Hematopoietic multipotent progenitor cell treated with erythropoietin and hydrocortisone succinate and interleukin-3 and kit ligand, for 8 days (in vitro differentiated cells): ENCODE measurements around the gene CAPN15.
"Not testable (repeated sequence)": the region's sequence is repeated elsewhere in the genome, so short reads cannot be mapped to it uniquely, and the experiment has no call there.

Experiments
- DNase-seq: peaks from one replicate; pipeline ENCODE4 v3.0.0-alpha.2; 2015

The CAPN15 gene

GRCh38 chr16:507527-507926 is 20.0 kb upstream of the CAPN15 start:
- DNase-seq: not testable (repeated sequence)

- no peak for DNase-seq
Observed at GRCh38 chr16:507996-508395, 19.5 kb upstream of the CAPN15 start.

- DNase-seq: peak; percentile 40
Observed at GRCh38 chr16:508884-509736, 18.4 kb upstream of the CAPN15 start.

- peak; percentile 23 for DNase-seq
Observed at GRCh38 chr16:510066-510825, 17.3 kb upstream of the CAPN15 start.

GRCh38 chr16:512802-513201 is 14.7 kb upstream of the CAPN15 start:
- no peak for DNase-seq

- no peak for DNase-seq
Observed at GRCh38 chr16:513950-514349, 13.6 kb upstream of the CAPN15 start.

- peak; percentile 58 for DNase-seq
Observed at GRCh38 chr16:515175-515938, 12.2 kb upstream of the CAPN15 start.

GRCh38 chr16:515939-516226 is 11.6 kb upstream of the CAPN15 start:
- DNase-seq: no peak

- DNase-seq: peak; percentile 93
Observed at GRCh38 chr16:516301-516700, 11.2 kb upstream of the CAPN15 start.

- DNase-seq: no peak
Observed at GRCh38 chr16:518858-519257, 8.7 kb upstream of the CAPN15 start.

GRCh38 chr16:519425-519824 is 8.1 kb upstream of the CAPN15 start:
- no peak for DNase-seq

- no peak for DNase-seq
Observed at GRCh38 chr16:519841-520687, 7.4 kb upstream of the CAPN15 start.

GRCh38 chr16:520847-521246 is 6.7 kb upstream of the CAPN15 start:
- no peak for DNase-seq

GRCh38 chr16:521381-522210 is 5.9 kb upstream of the CAPN15 start:
- DNase-seq: no peak

- DNase-seq: no peak
Observed at GRCh38 chr16:522320-523096, 5.0 kb upstream of the CAPN15 start.

- no peak for DNase-seq
Observed at GRCh38 chr16:523097-523741, 4.3 kb upstream of the CAPN15 start.

- no peak for DNase-seq
Observed at GRCh38 chr16:524274-525040, 3.1 kb upstream of the CAPN15 start.

- DNase-seq: no peak
Observed at GRCh38 chr16:525123-525519, 2.4 kb upstream of the CAPN15 start.

- peak; percentile 47 for DNase-seq
Observed at GRCh38 chr16:525520-526180, 1.9 kb upstream of the CAPN15 start.
